ENCODE results near the gene ASCL3. TPM values are rescaled to one million over a fixed set of nuclear protein-coding genes. Genes with fewer than 3 reads are reported as not detected.
A peak's percentile ranks its signal among the peaks of the same experiment; 100 is the strongest.

Gene ASCL3
- total RNA-seq, 4 donors from 2014 or later, result not detected

DNA sequence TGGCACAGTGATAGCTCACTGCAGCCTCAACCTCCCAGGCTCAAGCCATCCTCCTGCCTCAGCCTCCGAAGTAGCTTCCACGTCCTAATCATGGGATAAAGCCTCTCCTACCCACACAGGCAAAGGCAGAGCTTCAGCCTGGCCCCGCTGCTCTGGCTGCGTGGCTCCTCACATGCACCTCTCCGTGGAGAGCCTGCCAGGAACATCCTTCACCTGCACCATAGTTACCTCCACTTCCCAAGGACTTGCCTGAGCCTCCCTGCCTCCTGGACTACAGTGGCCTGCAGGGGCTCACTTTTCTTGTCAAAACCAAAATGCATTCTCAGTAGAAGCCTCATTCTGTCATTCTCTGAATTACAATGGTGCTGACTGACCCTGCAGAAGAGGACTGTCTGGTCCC is 16.6 kb downstream of the ASCL3 start:
- no peak for TF ChIP-seq CTCF (IDR thresholded peaks at IDR 0.05)
- TF ChIP-seq EP300 (IDR thresholded peaks at IDR 0.05), result no peak
- no peak for TF ChIP-seq POLR2A (IDR thresholded peaks at IDR 0.05)
- TF ChIP-seq POLR2AphosphoS5 (IDR thresholded peaks at IDR 0.05), result no peak
- DNase-seq (ENCODE audit: low spot score in 2 of 2), result no peak
- H3K27me3 ChIP-seq, result no peaks in the 10 kb centered on the region
- H3K36me3 ChIP-seq, result peaks cover 16% of the 10 kb centered on the region
- whole genome bisulfite sequencing, result 91% methylated on average over 5 of the region's 5 CpGs
- no peaks in the 10 kb centered on the region for H3K9me3 ChIP-seq
- no peaks in the 10 kb centered on the region for H3K4me1 ChIP-seq
- H3K4me3 ChIP-seq, result no peak overlapping the region
- no peak overlapping the region for H3K27ac ChIP-seq

GRCh38 chr11:8925711-8926110 is 17.1 kb downstream of the ASCL3 start:
- Histone ChIP-seq H3K36me3 (peaks cover 21% of the 10 kb centered on the region), H3K4me3 (no peak overlapping the region), H3K4me1 (no peaks in the 10 kb centered on the region), H3K27ac (no peak overlapping the region), H3K9me3 (no peaks in the 10 kb centered on the region), H3K27me3 (no peaks in the 10 kb centered on the region)
- TF ChIP-seq CTCF (IDR thresholded peaks at IDR 0.05), result no peak
- TF ChIP-seq EP300 (IDR thresholded peaks at IDR 0.05), result no peak
- no peak for TF ChIP-seq POLR2AphosphoS5 (IDR thresholded peaks at IDR 0.05)
- TF ChIP-seq POLR2A (IDR thresholded peaks at IDR 0.05), result no peak
- DNase-seq (ENCODE audit: low spot score in 2 of 2), result no peak
- WGBS, result 95% methylated on average over 5 of the region's 5 CpGs

- no peaks in the 10 kb centered on the region for H3K9me3 ChIP-seq
- no peak overlapping the region for H3K27ac ChIP-seq
- peaks cover under 1% of the 10 kb centered on the region for H3K4me1 ChIP-seq
- H3K27me3 ChIP-seq, result no peaks in the 10 kb centered on the region
- TF ChIP-seq POLR2A (IDR thresholded peaks at IDR 0.05), result no peak
- no peak for TF ChIP-seq EP300 (IDR thresholded peaks at IDR 0.05)
- TF ChIP-seq CTCF (IDR thresholded peaks at IDR 0.05), result no peak
- no peak for TF ChIP-seq POLR2AphosphoS5 (IDR thresholded peaks at IDR 0.05)
- 82% methylated on average over 5 of the region's 5 CpGs for WGBS
- DNase-seq (ENCODE audit: low spot score in 2 of 2), result no peak
- H3K36me3 ChIP-seq, result peaks cover 47% of the 10 kb centered on the region
- H3K4me3 ChIP-seq, result no peak overlapping the region
Measured at GRCh38 chr11:8922691-8923090, 20.1 kb downstream of the ASCL3 start.

- DNase-seq (ENCODE audit: low spot score in 2 of 2), result no peak
- H3K4me3 ChIP-seq, result no peak overlapping the region
- no peaks in the 10 kb centered on the region for H3K27me3 ChIP-seq
- TF ChIP-seq POLR2A (IDR thresholded peaks at IDR 0.05), result no peak
- TF ChIP-seq CTCF (IDR thresholded peaks at IDR 0.05), result no peak
- no peak for TF ChIP-seq POLR2AphosphoS5 (IDR thresholded peaks at IDR 0.05)
- TF ChIP-seq EP300 (IDR thresholded peaks at IDR 0.05), result no peak
- H3K4me1 ChIP-seq, result peaks cover 21% of the 10 kb centered on the region
- peak overlapping the region; percentile 15 for H3K27ac ChIP-seq
- peaks cover 56% of the 10 kb centered on the region for H3K36me3 ChIP-seq
- 60% methylated on average over 5 of the region's 5 CpGs for WGBS
- H3K9me3 ChIP-seq, result no peaks in the 10 kb centered on the region
Measured at GRCh38 chr11:8917157-8917825, 25.5 kb downstream of the ASCL3 start.

- no peaks in the 10 kb centered on the region for H3K9me3 ChIP-seq
- no peak overlapping the region for H3K27ac ChIP-seq
- DNase-seq (ENCODE audit: low spot score in 2 of 2), result no peak
- peaks cover 29% of the 10 kb centered on the region for H3K36me3 ChIP-seq
- TF ChIP-seq POLR2A (IDR thresholded peaks at IDR 0.05) (no peak), CTCF (IDR thresholded peaks at IDR 0.05) (no peak), EP300 (IDR thresholded peaks at IDR 0.05) (no peak), POLR2AphosphoS5 (IDR thresholded peaks at IDR 0.05) (no peak)
- H3K4me1 ChIP-seq, result peaks cover 37% of the 10 kb centered on the region
- no peaks in the 10 kb centered on the region for H3K27me3 ChIP-seq
- WGBS, result 62% methylated on average over 4 of the region's 4 CpGs
- H3K4me3 ChIP-seq, result peak overlapping the region; percentile 23
Measured at GRCh38 chr11:8914661-8915018, 28.2 kb downstream of the ASCL3 start.
